Hematopoietic multipotent progenitor cell treated with erythropoietin and hydrocortisone succinate and interleukin-3 and kit ligand, for 6 days (in vitro differentiated cells): ENCODE data around the gene SPDYE2.
"Not testable (repeated sequence)": the region's sequence is repeated elsewhere in the genome, so short reads cannot be mapped to it uniquely, and the experiment has no call there.

ENCODE experiments used
- DNase-seq: peaks from one replicate; pipeline ENCODE4 v3.0.0-alpha.2; 2015

The SPDYE2 gene

GRCh38 chr7:102550808-102551422 lies at the start of gene SPDYE2:
SPDYE2 (plus strand) TSS chr7:102551226; CDS start chr7:102553256, 2,030 bp downstream.
- DNase-seq, result not testable (repeated sequence)

- DNase-seq, result not testable (repeated sequence)
These were observed 47.9 kb upstream of the SPDYE2 start for GRCh38 chr7:102503141-102503540.

GRCh38 chr7:102505298-102506185 lies 45.5 kb upstream of the SPDYE2 start:
- not testable (repeated sequence) for DNase-seq

- DNase-seq, result not testable (repeated sequence)
These were observed 43.5 kb upstream of the SPDYE2 start for GRCh38 chr7:102507410-102508088.

- DNase-seq, result not testable (repeated sequence)
These were observed 40.5 kb upstream of the SPDYE2 start for GRCh38 chr7:102510575-102510974.

GRCh38 chr7:102511860-102512522 lies 39.0 kb upstream of the SPDYE2 start:
- DNase-seq, result not testable (repeated sequence)

GRCh38 chr7:102512642-102513221 lies 38.3 kb upstream of the SPDYE2 start:
- DNase-seq, result peak; percentile 33

- not testable (repeated sequence) for DNase-seq
These were observed 35.9 kb upstream of the SPDYE2 start for GRCh38 chr7:102514881-102515721.

- not testable (repeated sequence) for DNase-seq
These were observed 35.1 kb upstream of the SPDYE2 start for GRCh38 chr7:102515889-102516288.

- DNase-seq, result not testable (repeated sequence)
These were observed 34.1 kb upstream of the SPDYE2 start for GRCh38 chr7:102516951-102517350.

GRCh38 chr7:102517550-102518147 lies 33.4 kb upstream of the SPDYE2 start, which contains the start of gene RASA4B:
RASA4B (minus strand) TSS chr7:102517777; CDS start chr7:102517710, 67 bp downstream.
- DNase-seq, result peak; percentile 5

- DNase-seq, result not testable (repeated sequence)
These were observed 30.2 kb upstream of the SPDYE2 start for GRCh38 chr7:102520797-102521196.

- DNase-seq, result not testable (repeated sequence)
These were observed 26.2 kb upstream of the SPDYE2 start for GRCh38 chr7:102524803-102525202.

- not testable (repeated sequence) for DNase-seq
These were observed 23.8 kb upstream of the SPDYE2 start for GRCh38 chr7:102527182-102527581.

- DNase-seq, result not testable (repeated sequence)
These were observed 22.9 kb upstream of the SPDYE2 start for GRCh38 chr7:102527822-102528793.

GRCh38 chr7:102531583-102531982 lies 19.4 kb upstream of the SPDYE2 start:
- DNase-seq, result not testable (repeated sequence)

- not testable (repeated sequence) for DNase-seq
These were observed 18.9 kb upstream of the SPDYE2 start for GRCh38 chr7:102532127-102532526.

GRCh38 chr7:102535062-102535615 lies 15.9 kb upstream of the SPDYE2 start:
- DNase-seq, result peak; percentile 0

GRCh38 chr7:102540604-102541003 lies 10.4 kb upstream of the SPDYE2 start:
- DNase-seq, result not testable (repeated sequence)
